Measurements from ENCODE around the gene MLANA.

The MLANA gene

GRCh38 chr9:5931657-5932056 lies 41.0 kb downstream of the MLANA start:
- Histone ChIP-seq H3K79me2 (ENCODE audit: low read length) (no peaks in the 10 kb centered on the region), H2AFZ (ENCODE audit: low read depth, low read length) (no peak overlapping the region), H3K36me3 (replicated peaks; ENCODE audit: low read depth, low read length) (no peaks in the 10 kb centered on the region), H3K4me2 (ENCODE audit: low read length) (no peak overlapping the region), H3K9me3 (ENCODE audit: insufficient read depth, low read length) (no peaks in the 10 kb centered on the region), H3K27ac (ENCODE audit: low read length) (no peak overlapping the region), H3K9ac (ENCODE audit: low read length) (no peak overlapping the region), H4K20me1 (ENCODE audit: insufficient read depth, low read length) (no peaks in the 10 kb centered on the region), H3K27me3 (ENCODE audit: low read depth, low read length) (no peaks in the 10 kb centered on the region), H3K4me1 (ENCODE audit: low read length) (no peaks in the 10 kb centered on the region), H3K4me3 (ENCODE audit: low read length) (no peak overlapping the region)
- no peak for TF ChIP-seq EZH2phosphoT487 (IDR thresholded peaks at IDR 0.05; ENCODE audit: low read depth)
- TF ChIP-seq, protein P1, sequence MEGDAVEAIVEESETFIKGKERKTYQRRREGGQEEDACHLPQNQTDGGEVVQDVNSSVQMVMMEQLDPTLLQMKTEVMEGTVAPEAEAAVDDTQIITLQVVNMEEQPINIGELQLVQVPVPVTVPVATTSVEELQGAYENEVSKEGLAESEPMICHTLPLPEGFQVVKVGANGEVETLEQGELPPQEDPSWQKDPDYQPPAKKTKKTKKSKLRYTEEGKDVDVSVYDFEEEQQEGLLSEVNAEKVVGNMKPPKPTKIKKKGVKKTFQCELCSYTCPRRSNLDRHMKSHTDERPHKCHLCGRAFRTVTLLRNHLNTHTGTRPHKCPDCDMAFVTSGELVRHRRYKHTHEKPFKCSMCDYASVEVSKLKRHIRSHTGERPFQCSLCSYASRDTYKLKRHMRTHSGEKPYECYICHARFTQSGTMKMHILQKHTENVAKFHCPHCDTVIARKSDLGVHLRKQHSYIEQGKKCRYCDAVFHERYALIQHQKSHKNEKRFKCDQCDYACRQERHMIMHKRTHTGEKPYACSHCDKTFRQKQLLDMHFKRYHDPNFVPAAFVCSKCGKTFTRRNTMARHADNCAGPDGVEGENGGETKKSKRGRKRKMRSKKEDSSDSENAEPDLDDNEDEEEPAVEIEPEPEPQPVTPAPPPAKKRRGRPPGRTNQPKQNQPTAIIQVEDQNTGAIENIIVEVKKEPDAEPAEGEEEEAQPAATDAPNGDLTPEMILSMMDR (IDR thresholded peaks at IDR 0.05; ENCODE audit: low read depth, low read length) = no peak

GRCh38 chr9:5938449-5938848 lies 47.8 kb downstream of the MLANA start:
- TF ChIP-seq EZH2phosphoT487 (IDR thresholded peaks at IDR 0.05; ENCODE audit: low read depth) = no peak
- TF ChIP-seq, protein P1 (IDR thresholded peaks at IDR 0.05; ENCODE audit: low read depth, low read length) = no peak
- no peaks in the 10 kb centered on the region for H3K36me3 ChIP-seq (replicated peaks; ENCODE audit: low read depth, low read length)
- no peaks in the 10 kb centered on the region for H3K27me3 ChIP-seq (ENCODE audit: low read depth, low read length)
- no peaks in the 10 kb centered on the region for H3K9me3 ChIP-seq (ENCODE audit: insufficient read depth, low read length)
- H2AFZ ChIP-seq (ENCODE audit: low read depth, low read length) = no peak overlapping the region
- no peaks in the 10 kb centered on the region for H3K79me2 ChIP-seq (ENCODE audit: low read length)
- H3K9ac ChIP-seq (ENCODE audit: low read length) = no peak overlapping the region
- no peak overlapping the region for H3K4me3 ChIP-seq (ENCODE audit: low read length)
- no peak overlapping the region for H3K4me2 ChIP-seq (ENCODE audit: low read length)
- no peak overlapping the region for H3K27ac ChIP-seq (ENCODE audit: low read length)
- H4K20me1 ChIP-seq (ENCODE audit: insufficient read depth, low read length) = no peaks in the 10 kb centered on the region
- no peaks in the 10 kb centered on the region for H3K4me1 ChIP-seq (ENCODE audit: low read length)

DNA sequence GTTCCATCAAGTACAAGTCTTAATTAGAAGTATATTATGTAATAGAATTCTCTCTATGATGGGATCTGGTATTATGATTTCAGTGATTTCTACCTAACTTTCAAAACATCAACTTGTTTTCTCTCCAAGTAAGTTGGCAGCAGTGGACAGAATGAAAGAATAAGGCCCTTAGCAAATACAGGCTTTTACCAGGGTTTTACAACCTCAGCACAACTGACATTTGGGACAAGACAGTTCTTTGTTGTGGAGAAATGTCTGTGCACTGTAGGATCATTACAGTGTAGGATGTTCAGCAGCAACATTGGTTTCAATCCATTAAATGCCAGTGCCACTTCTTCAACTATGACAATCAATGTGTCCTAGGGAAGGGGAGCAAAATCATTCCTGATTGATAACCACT lies 48.8 kb downstream of the MLANA start:
- no peak overlapping the region for H2AFZ ChIP-seq (ENCODE audit: low read depth, low read length)
- H3K36me3 ChIP-seq (replicated peaks; ENCODE audit: low read depth, low read length) = no peaks in the 10 kb centered on the region
- no peak overlapping the region for H3K27ac ChIP-seq (ENCODE audit: low read length)
- no peak overlapping the region for H3K4me3 ChIP-seq (ENCODE audit: low read length)
- H3K79me2 ChIP-seq (ENCODE audit: low read length) = no peaks in the 10 kb centered on the region
- H3K9me3 ChIP-seq (ENCODE audit: insufficient read depth, low read length) = no peaks in the 10 kb centered on the region
- H3K4me2 ChIP-seq (ENCODE audit: low read length) = no peak overlapping the region
- H3K27me3 ChIP-seq (ENCODE audit: low read depth, low read length) = no peaks in the 10 kb centered on the region
- H3K4me1 ChIP-seq (ENCODE audit: low read length) = no peaks in the 10 kb centered on the region; the same call in 1 of the 2 replicates
- H3K9ac ChIP-seq (ENCODE audit: low read length) = no peak overlapping the region
- no peaks in the 10 kb centered on the region for H4K20me1 ChIP-seq (ENCODE audit: insufficient read depth, low read length)
- TF ChIP-seq, protein P1 (IDR thresholded peaks at IDR 0.05; ENCODE audit: low read depth, low read length) = no peak
- TF ChIP-seq EZH2phosphoT487 (IDR thresholded peaks at IDR 0.05; ENCODE audit: low read depth) = no peak

GRCh38 chr9:5941214-5941613 lies 50.5 kb downstream of the MLANA start:
- Histone ChIP-seq H3K79me2 (ENCODE audit: low read length) (no peaks in the 10 kb centered on the region), H3K4me3 (ENCODE audit: low read length) (no peak overlapping the region), H3K4me2 (ENCODE audit: low read length) (no peak overlapping the region), H3K27ac (ENCODE audit: low read length) (no peak overlapping the region), H2AFZ (ENCODE audit: low read depth, low read length) (no peak overlapping the region), H3K27me3 (ENCODE audit: low read depth, low read length) (no peaks in the 10 kb centered on the region), H3K4me1 (ENCODE audit: low read length) (peaks cover 9% of the 10 kb centered on the region), H4K20me1 (ENCODE audit: insufficient read depth, low read length) (no peaks in the 10 kb centered on the region), H3K9me3 (ENCODE audit: insufficient read depth, low read length) (no peaks in the 10 kb centered on the region), H3K9ac (ENCODE audit: low read length) (no peak overlapping the region), H3K36me3 (replicated peaks; ENCODE audit: low read depth, low read length) (no peaks in the 10 kb centered on the region)
- TF ChIP-seq, protein P1 (IDR thresholded peaks at IDR 0.05; ENCODE audit: low read depth, low read length) = no peak
- no peak for TF ChIP-seq EZH2phosphoT487 (IDR thresholded peaks at IDR 0.05; ENCODE audit: low read depth)

Data from OCI-LY3 (cell line).